MCF 10A (cell line): Measurements from ENCODE around the gene STX12. TPM values are rescaled to one million over a fixed set of nuclear protein-coding genes. Genes with fewer than 3 reads are reported as not detected.
A peak's percentile ranks its signal among the peaks of the same experiment; 100 is the strongest.

Source experiments
- BruUV-seq: library from RNA; stranded (reverse); fragments of 400-500 nt; replicated peaks from 2 replicates; lab custom pipeline; 2021; lab: Mats Ljungman, UMichigan
- CTCF ChIA-PET: fragments of 300-600 bp; sonication (Branson Sonifier 250); formaldehyde crosslinking; extraction: SDS; loops from one replicate; lab custom pipeline; 2021; ENCODE audit warnings: antibody characterized with exemption, inconsistent platforms; lab: Yijun Ruan, JAX
- POLR2A ChIA-PET: fragments of 300-600, 350-650 bp; sonication (Branson Sonifier 250); formaldehyde crosslinking; extraction: SDS; loops from one replicate; lab custom pipeline; 2020; ENCODE audit warnings: antibody characterized with exemption, inconsistent platforms; lab: Yijun Ruan, JAX
- DNase-seq: peaks from one replicate; pipeline ENCODE4 v3.0.0-alpha.2; 2018; ENCODE audit not compliant: unreplicated experiment
- H3K27ac Mint-ChIP-seq: one replicate; pipeline ENCODE4 v1.8.0; 2022; ENCODE audit warnings: mild to moderate bottlenecking, low read depth, mixed read lengths; ENCODE audit not compliant: unreplicated experiment
- H3K27me3 Mint-ChIP-seq: one replicate; pipeline ENCODE4 v1.8.0; 2022; ENCODE audit warnings: mixed read lengths; ENCODE audit not compliant: insufficient read depth, unreplicated experiment
- H3K36me3 Mint-ChIP-seq: one replicate; pipeline ENCODE4 v1.8.0; 2022; ENCODE audit warnings: mild to moderate bottlenecking, moderate library complexity, mixed read lengths; ENCODE audit not compliant: insufficient read depth, unreplicated experiment
- H3K4me1 Mint-ChIP-seq: one replicate; pipeline ENCODE4 v1.8.0; 2022; ENCODE audit warnings: mixed read lengths; ENCODE audit not compliant: insufficient read depth, unreplicated experiment
- H3K4me3 Mint-ChIP-seq: one replicate; pipeline ENCODE4 v1.8.0; 2022; ENCODE audit warnings: mild to moderate bottlenecking, moderate library complexity, mixed read lengths; ENCODE audit not compliant: unreplicated experiment
- H3K9me3 Mint-ChIP-seq: one replicate; pipeline ENCODE4 v1.8.0; 2022; ENCODE audit warnings: mixed read lengths; ENCODE audit not compliant: unreplicated experiment
- intact Hi-C: fragments of 100-400 bp; cut with micrococcal nuclease; formaldehyde crosslinking; loops from 2 replicates; pipeline ENCODE4 v1.14.1; 2022
- total RNA-seq: library from RNA; stranded (reverse); gene quantifications from 2 replicates; pipeline ENCODE4 v1.2.3, GENCODE V29; 2022
- TF ChIP-seq, protein P1 (sequence below): fragments of 200-600 bp; IDR thresholded peaks from one replicate; pipeline ENCODE4 v1.8.0; 2022; ENCODE audit warnings: antibody characterized with exemption, mild to moderate bottlenecking; ENCODE audit not compliant: unreplicated experiment

Gene STX12
- total RNA-seq, 1 experiment from 2014 or later: 34.6 TPM

DNA sequence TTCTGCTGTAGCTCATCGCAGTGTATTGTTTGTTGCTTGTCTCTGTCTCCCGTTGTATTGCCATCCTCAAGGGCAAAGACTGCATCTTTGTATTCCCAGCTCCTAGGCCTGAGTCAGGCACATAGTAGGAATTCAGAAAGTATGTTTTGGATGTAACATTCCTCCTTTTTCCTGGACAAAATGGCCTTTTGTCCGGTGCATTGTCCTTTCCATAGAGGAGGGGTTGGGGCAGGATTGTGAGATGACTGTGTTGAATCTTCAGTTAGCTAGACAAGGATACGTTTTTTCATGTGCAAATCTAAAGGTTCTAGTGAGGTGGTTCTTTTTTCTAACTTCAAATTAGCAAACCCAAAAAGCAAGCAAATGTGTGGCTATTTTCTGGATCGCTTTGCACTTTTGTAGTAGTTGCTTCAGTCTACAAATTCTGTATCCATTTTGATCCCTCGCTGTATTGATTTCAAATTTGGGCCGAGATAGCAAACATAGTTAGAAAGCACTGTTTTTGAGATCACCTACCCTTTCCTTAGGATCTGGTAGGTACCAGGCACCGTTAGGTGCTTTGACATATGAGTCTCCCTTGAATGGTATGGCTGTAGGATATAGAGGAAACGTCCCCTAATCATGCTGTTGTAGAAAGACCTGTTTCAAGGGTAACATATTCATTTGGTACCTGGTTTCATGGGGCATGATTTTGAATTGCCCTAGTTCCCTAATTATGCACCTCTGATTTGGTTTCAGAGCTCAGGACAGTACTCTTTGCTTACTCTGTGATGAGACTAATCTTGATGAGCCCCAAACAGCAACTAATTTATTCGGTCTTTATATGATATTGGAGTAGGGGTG, 58.8 kb downstream of the STX12 start:
- CTCF ChIA-PET: interaction anchor here (0.6 to 1.4 kb wide), 5 partner anchors 32 to 638 kb away, joined by 3 read pairs; no protein-coding TSS in a partner anchor

DNA sequence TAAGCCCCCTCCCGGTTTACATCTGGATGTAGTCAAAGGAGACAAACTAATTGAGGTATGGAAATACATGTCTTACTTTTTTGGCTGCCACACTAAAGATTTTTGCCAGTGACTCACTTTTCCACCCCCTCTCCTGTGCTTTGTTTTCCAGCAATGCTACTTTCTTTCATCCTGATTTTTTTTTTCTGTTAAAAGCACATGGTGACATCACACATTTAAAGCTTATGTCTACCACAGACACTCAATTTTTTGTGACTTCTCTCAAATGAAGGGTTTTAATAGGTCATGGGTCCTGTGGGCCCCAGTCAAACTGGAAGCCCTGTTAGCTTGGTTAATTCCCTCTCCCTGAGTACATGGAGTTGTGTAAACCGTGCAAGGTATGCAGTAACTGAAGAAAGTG, 59.7 kb downstream of the STX12 start:
- peaks cover 15% of the 10 kb centered on the region for H3K4me1 Mint-ChIP-seq
- intact Hi-C loops: loop anchor here (5.0 to 10.0 kb wide), 2 partner anchors 60 to 108 kb away; partner anchors contain the start of genes FAM76A and STX12
- H3K4me3 Mint-ChIP-seq: peak overlapping the region; percentile 90
- CTCF ChIA-PET: interaction anchor here (0.6 kb wide), 1 partner anchor 376 kb away, joined by 3 read pairs; no protein-coding TSS in a partner anchor
- no peaks in the 10 kb centered on the region for H3K27me3 Mint-ChIP-seq
- TF ChIP-seq, protein P1, sequence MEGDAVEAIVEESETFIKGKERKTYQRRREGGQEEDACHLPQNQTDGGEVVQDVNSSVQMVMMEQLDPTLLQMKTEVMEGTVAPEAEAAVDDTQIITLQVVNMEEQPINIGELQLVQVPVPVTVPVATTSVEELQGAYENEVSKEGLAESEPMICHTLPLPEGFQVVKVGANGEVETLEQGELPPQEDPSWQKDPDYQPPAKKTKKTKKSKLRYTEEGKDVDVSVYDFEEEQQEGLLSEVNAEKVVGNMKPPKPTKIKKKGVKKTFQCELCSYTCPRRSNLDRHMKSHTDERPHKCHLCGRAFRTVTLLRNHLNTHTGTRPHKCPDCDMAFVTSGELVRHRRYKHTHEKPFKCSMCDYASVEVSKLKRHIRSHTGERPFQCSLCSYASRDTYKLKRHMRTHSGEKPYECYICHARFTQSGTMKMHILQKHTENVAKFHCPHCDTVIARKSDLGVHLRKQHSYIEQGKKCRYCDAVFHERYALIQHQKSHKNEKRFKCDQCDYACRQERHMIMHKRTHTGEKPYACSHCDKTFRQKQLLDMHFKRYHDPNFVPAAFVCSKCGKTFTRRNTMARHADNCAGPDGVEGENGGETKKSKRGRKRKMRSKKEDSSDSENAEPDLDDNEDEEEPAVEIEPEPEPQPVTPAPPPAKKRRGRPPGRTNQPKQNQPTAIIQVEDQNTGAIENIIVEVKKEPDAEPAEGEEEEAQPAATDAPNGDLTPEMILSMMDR: no peak
- POLR2A ChIA-PET: interaction anchor here (0.6 to 6.8 kb wide), 13 partner anchors 8 to 161 kb away, joined by 3 to 72 read pairs (median 5); partner anchors contain the start of genes FAM76A, IFI6, STX12 and XKR8
- H3K36me3 Mint-ChIP-seq: peaks cover 47% of the 10 kb centered on the region
- H3K27ac Mint-ChIP-seq: peak overlapping the region; percentile 95
- H3K9me3 Mint-ChIP-seq: no peaks in the 10 kb centered on the region
- peak; percentile 59 for DNase-seq
- BruUV-seq: no TSS peak

More for the DNA sequence above, 58.8 kb downstream of the STX12 start:
- peak; percentile 11 for DNase-seq
- Mint-ChIP-seq H3K4me3 (peak overlapping the region; percentile 90), H3K27ac (peak overlapping the region; percentile 95), H3K4me1 (peaks cover 15% of the 10 kb centered on the region), H3K27me3 (no peaks in the 10 kb centered on the region), H3K36me3 (peaks cover 39% of the 10 kb centered on the region), H3K9me3 (no peaks in the 10 kb centered on the region)
- BruUV-seq: no TSS peak
- POLR2A ChIA-PET: interaction anchor here (0.5 to 6.8 kb wide), 15 partner anchors 9 to 835 kb away, joined by 3 to 72 read pairs (median 5); partner anchors contain the start of genes EYA3, FAM76A, IFI6 and STX12
- intact Hi-C loops: loop anchor here (5.0 to 10.0 kb wide), 2 partner anchors 59 to 107 kb away; partner anchors contain the start of genes FAM76A and STX12
- TF ChIP-seq, protein P1: no peak

DNA sequence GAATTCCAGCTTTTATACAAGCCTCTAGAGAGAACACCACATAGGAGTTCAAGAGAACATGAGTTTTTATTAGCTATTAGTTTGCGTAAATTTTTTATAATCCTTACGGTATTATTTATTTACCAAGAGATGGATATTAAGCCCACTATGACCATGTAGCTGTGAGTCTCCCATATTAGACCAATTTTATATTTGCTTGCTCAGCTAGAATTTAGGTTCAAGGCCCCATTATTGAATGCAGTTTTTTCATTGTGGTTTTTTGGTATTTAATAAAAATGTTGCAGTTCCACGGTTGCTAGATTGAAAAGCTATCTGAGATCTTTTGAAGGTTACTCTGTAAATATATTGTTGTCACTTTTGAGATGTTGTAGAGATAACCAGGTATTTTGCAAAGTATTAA, 60.5 kb downstream of the STX12 start:
- ChIA-PET CTCF (interaction anchor here (0.5 kb wide), 1 partner anchor 70 kb away, joined by 5 read pairs; no protein-coding TSS in a partner anchor), POLR2A (interaction anchor here (1.4 to 6.8 kb wide), 4 partner anchors 17 to 108 kb away, joined by 4 to 72 read pairs (median 18); partner anchors contain the start of genes FAM76A and STX12)
- BruUV-seq: no TSS peak
- peaks cover 54% of the 10 kb centered on the region for H3K36me3 Mint-ChIP-seq
- H3K27me3 Mint-ChIP-seq: no peaks in the 10 kb centered on the region
- intact Hi-C loops: loop anchor here (5.0 to 10.0 kb wide), 2 partner anchors 61 to 109 kb away; partner anchors contain the start of genes FAM76A and STX12
- no peaks in the 10 kb centered on the region for H3K9me3 Mint-ChIP-seq
- TF ChIP-seq, protein P1: no peak
- no peak overlapping the region for H3K27ac Mint-ChIP-seq
- H3K4me3 Mint-ChIP-seq: no peak overlapping the region
- peaks cover 15% of the 10 kb centered on the region for H3K4me1 Mint-ChIP-seq
- DNase-seq: no peak
